GM19351 (cell line): Measurements from ENCODE around the gene ATP6V1A.
A peak's percentile ranks its signal among the peaks of the same experiment; 100 is the strongest.

Experiments used
- ATAC-seq: cut with Tn5 transposase; IDR thresholded peaks from one replicate; pipeline ENCODE4 v1.9.1; 2021; ENCODE audit warnings: mild to moderate bottlenecking, moderate library complexity; ENCODE audit not compliant: unreplicated experiment

The ATP6V1A gene

GRCh38 chr3:113745756-113746547 lies 883 bp upstream of the ATP6V1A start, which contains the start of gene NAA50:
TSS of gene NAA50 (minus strand) at chr3:113746249. CDS start at chr3:113745949, 300 bp downstream.
- peak; percentile 40 for ATAC-seq

GRCh38 chr3:113747283-113748046 lies 630 bp downstream of the ATP6V1A start:
- ATAC-seq = no peak

GRCh38 chr3:113751141-113751540 lies 4.3 kb downstream of the ATP6V1A start:
- no peak for ATAC-seq

GRCh38 chr3:113753376-113753985 lies 6.6 kb downstream of the ATP6V1A start:
- no peak for ATAC-seq

GRCh38 chr3:113754494-113755159 lies 7.8 kb downstream of the ATP6V1A start:
- ATAC-seq = peak; percentile 43

- no peak for ATAC-seq
Observed at GRCh38 chr3:113758389-113759024, 11.7 kb downstream of the ATP6V1A start.

- no peak for ATAC-seq
Observed at GRCh38 chr3:113764698-113765097, 17.9 kb downstream of the ATP6V1A start.

GRCh38 chr3:113769551-113769950 lies 22.7 kb downstream of the ATP6V1A start:
- ATAC-seq = no peak

DNA sequence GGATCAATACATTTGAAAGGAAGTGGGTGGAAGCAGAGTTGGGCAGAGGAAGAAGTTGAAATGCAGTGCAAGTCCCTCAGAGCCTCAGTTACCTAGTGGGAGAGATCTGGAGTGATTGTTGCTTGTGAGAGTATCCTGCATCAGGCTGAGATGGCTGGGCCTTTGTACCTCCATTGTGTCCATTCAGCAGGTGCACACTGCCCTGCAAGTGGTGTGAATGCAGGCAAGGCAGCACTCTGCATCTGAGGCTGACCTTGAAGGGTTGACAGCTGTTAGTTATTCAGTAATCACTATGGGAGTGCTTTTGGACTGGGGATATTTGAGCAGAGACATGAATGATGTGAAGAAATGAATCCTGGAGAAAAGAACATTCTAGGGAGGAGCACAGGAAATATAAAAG lies 25.2 kb downstream of the ATP6V1A start:
- no peak for ATAC-seq

GRCh38 chr3:113773381-113773780 lies 26.5 kb downstream of the ATP6V1A start:
- no peak for ATAC-seq

DNA sequence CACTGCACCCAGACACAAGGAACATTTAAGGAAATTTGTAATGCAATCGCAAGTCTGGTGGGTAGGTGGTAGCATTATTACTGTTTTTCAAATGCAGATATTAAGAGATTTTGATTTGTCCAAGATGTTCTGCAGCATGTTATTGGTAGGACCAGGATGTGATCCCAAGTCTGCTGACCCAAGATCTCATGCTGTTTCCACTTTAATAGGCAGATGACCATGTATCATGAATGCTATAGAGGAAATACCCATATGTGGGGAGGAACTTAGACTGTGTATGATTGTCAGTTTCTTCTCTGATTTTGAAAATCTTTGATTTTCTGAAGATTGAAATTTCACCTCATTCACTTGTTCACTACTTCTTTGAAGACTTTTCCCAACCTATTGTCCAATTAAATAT lies 28.7 kb downstream of the ATP6V1A start:
- no peak for ATAC-seq

DNA sequence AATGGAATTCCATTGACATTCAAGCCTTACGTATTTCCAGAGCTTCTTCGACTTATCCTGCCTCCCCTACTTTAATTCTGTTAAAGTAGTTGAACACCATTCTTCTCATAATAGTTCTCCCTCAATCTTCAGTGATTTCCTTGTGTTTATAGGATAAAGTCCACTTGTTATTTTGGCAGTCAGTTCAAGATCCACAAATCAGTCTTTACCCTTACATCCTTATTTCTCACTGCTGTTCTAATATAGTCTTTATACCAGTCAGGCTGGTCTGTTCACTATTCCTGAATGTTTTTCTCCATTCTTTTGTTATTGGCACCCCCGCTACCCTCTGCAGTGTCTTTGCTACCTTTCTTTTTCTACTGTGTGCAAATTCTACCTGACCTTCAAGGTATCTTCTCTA lies 29.7 kb downstream of the ATP6V1A start:
- ATAC-seq = no peak

GRCh38 chr3:113783463-113783862 lies 36.6 kb downstream of the ATP6V1A start:
- ATAC-seq = peak; percentile 85

DNA sequence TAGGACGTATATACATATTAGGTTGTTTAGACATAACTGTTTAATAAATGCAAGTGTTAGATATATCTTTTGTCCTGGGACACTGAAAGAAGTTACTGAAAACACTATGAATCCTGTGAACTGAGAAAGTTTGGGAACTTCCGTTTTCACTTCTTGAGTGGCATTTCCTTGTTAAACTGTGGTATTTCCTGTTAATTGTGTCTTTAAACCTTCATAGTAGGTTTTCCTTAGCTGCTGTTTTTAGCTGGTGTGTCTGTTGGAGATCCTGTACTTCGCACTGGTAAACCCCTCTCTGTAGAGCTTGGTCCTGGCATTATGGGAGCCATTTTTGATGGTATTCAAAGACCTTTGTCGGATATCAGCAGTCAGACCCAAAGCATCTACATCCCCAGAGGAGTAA lies 37.1 kb downstream of the ATP6V1A start:
- no peak for ATAC-seq

GRCh38 chr3:113791381-113791780 lies 44.5 kb downstream of the ATP6V1A start:
- no peak for ATAC-seq

DNA sequence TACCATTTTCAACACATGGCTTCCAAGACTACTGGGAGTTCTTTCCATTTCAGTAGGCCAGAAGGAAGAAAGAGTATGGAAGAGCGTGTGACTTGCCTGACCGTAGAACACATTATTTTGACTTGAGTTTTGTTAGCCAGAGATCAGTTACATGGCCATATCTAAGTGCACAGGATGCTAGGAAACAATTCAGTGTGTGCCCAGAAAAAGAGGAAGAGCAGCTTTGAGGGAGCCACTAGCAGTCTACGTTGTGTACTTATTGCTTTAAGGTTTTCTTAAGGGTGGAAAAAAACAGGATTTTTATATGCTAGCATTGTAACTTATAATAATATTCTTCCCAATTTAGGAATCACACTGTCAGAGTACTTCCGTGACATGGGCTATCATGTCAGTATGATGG lies 47.7 kb downstream of the ATP6V1A start:
- no peak for ATAC-seq

- ATAC-seq = no peak
Observed at GRCh38 chr3:113795693-113796092, 48.9 kb downstream of the ATP6V1A start.

DNA sequence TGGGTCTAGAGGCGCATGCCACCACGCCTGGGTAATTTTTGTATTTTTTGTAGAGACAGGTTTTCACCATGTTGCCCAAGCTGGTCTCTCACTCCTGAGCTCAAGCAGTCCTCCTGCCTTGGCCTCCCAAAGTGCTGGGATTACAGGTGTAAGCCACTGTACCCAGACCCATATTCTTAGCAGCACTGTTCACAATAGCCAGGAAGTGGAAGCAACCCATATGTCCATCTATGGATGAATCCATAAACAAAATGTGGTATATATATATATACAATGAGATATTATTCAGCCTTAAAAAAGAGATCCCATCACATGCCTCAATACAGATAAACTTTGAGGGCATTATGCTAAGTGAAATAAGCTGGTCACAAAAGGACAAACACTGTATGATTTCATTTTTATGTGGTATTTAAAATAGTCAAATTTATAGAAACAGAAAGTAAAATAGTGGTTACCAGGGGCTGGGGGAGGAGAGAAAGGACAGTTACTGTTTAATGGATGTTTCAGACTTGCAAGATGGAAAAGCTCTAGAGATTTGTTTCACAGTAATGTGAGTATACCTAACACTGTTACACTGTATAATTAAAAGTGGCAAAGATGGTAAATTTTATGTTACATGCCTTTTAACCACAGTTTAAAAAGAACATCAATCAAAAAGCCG lies 56.1 kb downstream of the ATP6V1A start:
- ATAC-seq = peak; percentile 67

DNA sequence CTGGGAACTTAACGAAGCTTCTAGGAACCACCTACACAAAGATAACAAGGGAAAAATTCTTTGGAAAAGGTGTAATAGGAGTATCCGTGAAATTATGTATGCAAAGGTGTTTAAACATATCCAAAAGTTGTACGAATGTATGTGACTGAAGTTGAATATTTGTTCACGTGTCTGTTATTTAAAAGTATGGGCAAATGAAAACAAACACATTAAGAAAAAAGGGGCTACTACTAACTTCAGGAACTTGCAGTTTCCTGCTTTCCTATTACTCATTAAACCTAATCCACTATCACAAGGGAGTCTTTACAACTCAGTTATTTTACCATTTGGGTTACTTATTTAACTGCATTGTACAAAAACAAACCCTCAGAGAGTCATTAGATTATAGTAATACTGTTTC lies 57.8 kb downstream of the ATP6V1A start:
- no peak for ATAC-seq

GRCh38 chr3:113805249-113805648 lies 58.4 kb downstream of the ATP6V1A start:
- ATAC-seq = no peak
